ENCODE measurements around the gene ZFYVE16.

ZFYVE16 gene

GRCh38 chr5:80504833-80505232, 97.0 kb downstream of the ZFYVE16 start:
- TF ChIP-seq CTCF (IDR thresholded peaks at IDR 0.05; ENCODE audit: poor library complexity, severe bottlenecking) = no peak
- DNase-seq (ENCODE audit: low spot score) (no peak), ATAC-seq (ENCODE audit: low read depth) (no peak)
- Histone ChIP-seq H3K27ac (ENCODE audit: poor library complexity, severe bottlenecking) (no peak overlapping the region), H3K4me3 (ENCODE audit: severe bottlenecking) (no peak overlapping the region), H3K4me1 (ENCODE audit: insufficient read depth, poor library complexity, severe bottlenecking) (peaks cover 9% of the 10 kb centered on the region), H3K27me3 (ENCODE audit: insufficient read depth, poor library complexity, severe bottlenecking) (no peaks in the 10 kb centered on the region), H3K9me3 (ENCODE audit: severe bottlenecking) (peaks cover 2% of the 10 kb centered on the region), H3K36me3 (ENCODE audit: low read depth) (no peaks in the 10 kb centered on the region)

- Histone ChIP-seq H3K36me3 (ENCODE audit: low read depth) (no peaks in the 10 kb centered on the region), H3K4me3 (ENCODE audit: severe bottlenecking) (no peak overlapping the region), H3K4me1 (ENCODE audit: insufficient read depth, poor library complexity, severe bottlenecking) (peaks cover 8% of the 10 kb centered on the region), H3K27ac (ENCODE audit: poor library complexity, severe bottlenecking) (no peak overlapping the region), H3K9me3 (ENCODE audit: severe bottlenecking) (peaks cover 2% of the 10 kb centered on the region), H3K27me3 (ENCODE audit: insufficient read depth, poor library complexity, severe bottlenecking) (no peaks in the 10 kb centered on the region)
- DNase-seq (ENCODE audit: low spot score) (no peak), ATAC-seq (ENCODE audit: low read depth) (no peak)
- TF ChIP-seq CTCF (IDR thresholded peaks at IDR 0.05; ENCODE audit: poor library complexity, severe bottlenecking) = no peak
These were observed 99.8 kb downstream of the ZFYVE16 start for GRCh38 chr5:80507663-80508062.

DNA sequence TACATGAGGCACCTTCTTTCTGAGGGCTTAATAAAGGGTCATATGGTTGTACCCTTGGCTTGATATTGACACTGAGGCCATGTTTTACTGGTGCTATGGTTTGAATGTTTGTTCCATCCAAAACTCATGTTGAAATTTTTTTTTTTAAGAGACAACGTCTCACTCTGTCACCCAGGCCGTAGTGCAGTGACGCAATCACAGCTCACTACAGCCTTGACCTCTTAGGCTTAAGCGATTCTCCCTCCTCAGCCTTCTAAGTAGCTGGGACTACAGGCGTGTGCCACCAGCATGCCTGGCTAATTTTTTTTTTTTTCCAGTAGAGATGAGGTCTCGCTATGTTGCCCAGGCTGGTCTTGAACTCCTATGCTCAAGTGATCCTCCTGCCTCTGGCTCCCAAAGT, 101.0 kb downstream of the ZFYVE16 start:
- Histone ChIP-seq H3K27me3 (ENCODE audit: insufficient read depth, poor library complexity, severe bottlenecking) (no peaks in the 10 kb centered on the region), H3K4me3 (ENCODE audit: severe bottlenecking) (no peak overlapping the region), H3K27ac (ENCODE audit: poor library complexity, severe bottlenecking) (no peak overlapping the region), H3K36me3 (ENCODE audit: low read depth) (no peaks in the 10 kb centered on the region), H3K9me3 (ENCODE audit: severe bottlenecking) (no peaks in the 10 kb centered on the region), H3K4me1 (ENCODE audit: insufficient read depth, poor library complexity, severe bottlenecking) (no peaks in the 10 kb centered on the region)
- ATAC-seq (ENCODE audit: low read depth) (no peak), DNase-seq (ENCODE audit: low spot score) (no peak)
- no peak for TF ChIP-seq CTCF (IDR thresholded peaks at IDR 0.05; ENCODE audit: poor library complexity, severe bottlenecking)

GRCh38 chr5:80509362-80509761, 101.5 kb downstream of the ZFYVE16 start:
- ATAC-seq (ENCODE audit: low read depth) (no peak), DNase-seq (ENCODE audit: low spot score) (no peak)
- no peaks in the 10 kb centered on the region for H3K4me1 ChIP-seq (ENCODE audit: insufficient read depth, poor library complexity, severe bottlenecking)
- H3K27ac ChIP-seq (ENCODE audit: poor library complexity, severe bottlenecking) = no peak overlapping the region
- H3K4me3 ChIP-seq (ENCODE audit: severe bottlenecking) = no peak overlapping the region
- H3K36me3 ChIP-seq (ENCODE audit: low read depth) = no peaks in the 10 kb centered on the region
- H3K27me3 ChIP-seq (ENCODE audit: insufficient read depth, poor library complexity, severe bottlenecking) = no peaks in the 10 kb centered on the region
- no peaks in the 10 kb centered on the region for H3K9me3 ChIP-seq (ENCODE audit: severe bottlenecking)
- no peak for TF ChIP-seq CTCF (IDR thresholded peaks at IDR 0.05; ENCODE audit: poor library complexity, severe bottlenecking)

- DNase-seq (ENCODE audit: low spot score) (peak; percentile 69), ATAC-seq (ENCODE audit: low read depth) (peak; percentile 100)
- H3K27ac ChIP-seq (ENCODE audit: poor library complexity, severe bottlenecking) = no peak overlapping the region
- H3K36me3 ChIP-seq (ENCODE audit: low read depth) = no peaks in the 10 kb centered on the region
- H3K9me3 ChIP-seq (ENCODE audit: severe bottlenecking) = no peaks in the 10 kb centered on the region
- H3K4me3 ChIP-seq (ENCODE audit: severe bottlenecking) = no peak overlapping the region
- no peaks in the 10 kb centered on the region for H3K27me3 ChIP-seq (ENCODE audit: insufficient read depth, poor library complexity, severe bottlenecking)
- peaks cover 3% of the 10 kb centered on the region for H3K4me1 ChIP-seq (ENCODE audit: insufficient read depth, poor library complexity, severe bottlenecking)
- no peak for TF ChIP-seq CTCF (IDR thresholded peaks at IDR 0.05; ENCODE audit: poor library complexity, severe bottlenecking)
These were observed 109.0 kb downstream of the ZFYVE16 start for GRCh38 chr5:80516826-80517225.

Measured in RWPE2 (cell line).